Measurements from ENCODE around the gene CADM1. TPM values are rescaled to one million over a fixed set of nuclear protein-coding genes. Genes with fewer than 3 reads are reported as not detected.

Gene CADM1
- total and polyA plus RNA-seq, 2 experiments from 2014 or later, result 48.4 to 54.3 TPM

DNA sequence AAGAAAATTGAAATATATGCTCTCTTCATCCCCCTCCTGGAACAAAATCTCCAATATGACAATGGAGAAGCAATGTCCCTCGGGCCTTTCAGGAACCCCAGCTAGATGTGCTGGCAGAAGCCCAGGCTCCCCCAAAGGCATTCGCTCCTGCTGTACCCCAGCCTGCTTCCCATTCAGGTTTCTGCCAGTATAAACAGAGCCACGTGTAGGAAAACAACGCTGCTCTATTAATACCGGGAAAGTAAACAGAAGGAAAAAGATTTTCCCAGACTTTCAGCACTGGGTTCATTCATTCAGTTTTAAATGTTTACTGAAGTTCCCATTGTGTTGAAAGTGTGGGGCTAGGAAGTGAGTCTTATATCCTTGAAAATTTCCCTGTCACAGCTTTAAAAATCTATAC, 147.1 kb downstream of the CADM1 start:
- peaks cover 6% of the 10 kb centered on the region for H3K4me1 ChIP-seq (ENCODE audit: insufficient read depth)
- H3K36me3 ChIP-seq (replicated peaks; ENCODE audit: insufficient read depth, low read depth), result no peaks in the 10 kb centered on the region
- H3K4me2 ChIP-seq, result no peak overlapping the region
- DNase-seq (ENCODE audit: low spot score), result no peak
- TF ChIP-seq EZH2phosphoT487 (IDR thresholded peaks at IDR 0.05; ENCODE audit: low read depth, severe bottlenecking, unreplicated experiment) (no peak), EZH2 (IDR thresholded peaks at IDR 0.05; ENCODE audit: borderline replicate concordance) (no peak), CTCF (IDR thresholded peaks at IDR 0.05; ENCODE audit: poor library complexity) (no peak)
- no peaks in the 10 kb centered on the region for H4K20me1 ChIP-seq (ENCODE audit: insufficient read depth, poor library complexity, severe bottlenecking)
- WGBS (ENCODE audit: low lambda C conversion rate, missing lambda C conversion rate), result 23% methylated on average over 5 of the region's 5 CpGs
- H3K4me3 ChIP-seq, result no peak overlapping the region
- H2AFZ ChIP-seq, result no peak overlapping the region
- H3K79me2 ChIP-seq, result peaks cover 3% of the 10 kb centered on the region
- H3K9me2 ChIP-seq (replicated peaks; ENCODE audit: insufficient read depth), result no peaks in the 10 kb centered on the region
- no peaks in the 10 kb centered on the region for H3K9me3 ChIP-seq (ENCODE audit: low read depth)
- H3K27me3 ChIP-seq, result no peaks in the 10 kb centered on the region
- no peak overlapping the region for H3K27ac ChIP-seq

DNA sequence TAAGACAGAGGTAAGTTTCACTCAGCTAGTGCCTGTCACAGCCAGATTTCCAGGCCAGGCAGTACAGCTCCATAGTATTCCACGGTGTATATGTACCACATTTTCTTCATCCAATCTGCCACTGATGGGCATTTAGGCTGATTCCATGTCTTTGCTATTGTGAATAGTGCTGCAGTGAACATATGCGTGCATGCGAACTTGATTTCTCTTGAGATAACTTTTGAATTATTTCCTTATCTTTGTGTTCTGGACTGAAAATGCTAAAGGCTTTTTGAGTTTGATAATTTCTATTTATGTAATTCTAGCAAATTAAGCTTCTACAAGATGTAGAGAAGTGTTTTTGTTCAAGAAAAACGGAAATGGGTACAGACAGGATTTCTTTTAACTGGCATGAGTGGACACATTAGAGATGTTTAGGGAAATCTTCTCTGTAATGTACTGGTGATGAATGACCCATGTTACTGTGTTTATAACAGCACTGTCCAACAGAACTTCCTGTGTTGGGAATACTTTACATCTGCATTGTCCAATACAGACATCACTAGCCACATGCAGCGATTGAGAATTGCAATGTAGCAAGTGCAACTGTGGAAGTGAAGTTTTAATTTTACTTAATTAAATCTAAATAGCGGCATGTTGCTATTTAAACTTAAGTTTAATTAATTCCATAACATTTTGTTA, 151.3 kb downstream of the CADM1 start:
- no peak for DNase-seq (ENCODE audit: low spot score)
- no peaks in the 10 kb centered on the region for H3K9me3 ChIP-seq (ENCODE audit: low read depth)
- H4K20me1 ChIP-seq (ENCODE audit: insufficient read depth, poor library complexity, severe bottlenecking), result no peaks in the 10 kb centered on the region
- no peak for TF ChIP-seq EZH2 (IDR thresholded peaks at IDR 0.05; ENCODE audit: borderline replicate concordance)
- TF ChIP-seq EZH2phosphoT487 (IDR thresholded peaks at IDR 0.05; ENCODE audit: low read depth, severe bottlenecking, unreplicated experiment), result no peak
- no peak for TF ChIP-seq CTCF (IDR thresholded peaks at IDR 0.05; ENCODE audit: poor library complexity)
- WGBS (ENCODE audit: low lambda C conversion rate, missing lambda C conversion rate), result 91% methylated on average over 6 of the region's 6 CpGs
- no peaks in the 10 kb centered on the region for H3K79me2 ChIP-seq
- no peak overlapping the region for H3K4me2 ChIP-seq
- H3K36me3 ChIP-seq (replicated peaks; ENCODE audit: insufficient read depth, low read depth), result no peaks in the 10 kb centered on the region
- H3K9me2 ChIP-seq (replicated peaks; ENCODE audit: insufficient read depth), result no peaks in the 10 kb centered on the region
- H3K27me3 ChIP-seq, result no peaks in the 10 kb centered on the region
- H3K4me1 ChIP-seq (ENCODE audit: insufficient read depth), result peaks cover 6% of the 10 kb centered on the region
- no peak overlapping the region for H3K27ac ChIP-seq
- H3K4me3 ChIP-seq, result no peak overlapping the region
- H2AFZ ChIP-seq, result no peak overlapping the region

GRCh38 chr11:115349335-115350017, 154.7 kb downstream of the CADM1 start:
- H3K27ac ChIP-seq, result no peak overlapping the region
- 84% methylated on average over 7 of the region's 7 CpGs for WGBS (ENCODE audit: low lambda C conversion rate, missing lambda C conversion rate)
- no peaks in the 10 kb centered on the region for H3K36me3 ChIP-seq (replicated peaks; ENCODE audit: insufficient read depth, low read depth)
- no peak overlapping the region for H3K4me2 ChIP-seq
- no peak overlapping the region for H3K4me3 ChIP-seq
- H4K20me1 ChIP-seq (ENCODE audit: insufficient read depth, poor library complexity, severe bottlenecking), result no peaks in the 10 kb centered on the region
- H3K4me1 ChIP-seq (ENCODE audit: insufficient read depth), result no peaks in the 10 kb centered on the region
- H2AFZ ChIP-seq, result no peak overlapping the region
- no peaks in the 10 kb centered on the region for H3K9me2 ChIP-seq (replicated peaks; ENCODE audit: insufficient read depth)
- no peaks in the 10 kb centered on the region for H3K9me3 ChIP-seq (ENCODE audit: low read depth)
- no peak for DNase-seq (ENCODE audit: low spot score)
- TF ChIP-seq EZH2phosphoT487 (IDR thresholded peaks at IDR 0.05; ENCODE audit: low read depth, severe bottlenecking, unreplicated experiment) (no peak), CTCF (IDR thresholded peaks at IDR 0.05; ENCODE audit: poor library complexity) (no peak), EZH2 (IDR thresholded peaks at IDR 0.05; ENCODE audit: borderline replicate concordance) (no peak)
- H3K27me3 ChIP-seq, result no peaks in the 10 kb centered on the region
- H3K79me2 ChIP-seq, result no peaks in the 10 kb centered on the region
